GM19099 (cell line): ENCODE results near the gene SPINT2.

ENCODE experiments used
- POLR2A ChIP-seq: IDR thresholded peaks from 3 replicates; pipeline ENCODE4 v1.6.1; 2011; ENCODE audit warnings: low read depth; ENCODE audit not compliant: insufficient read length; ENCODE audit errors: extremely low read depth

Gene SPINT2

DNA sequence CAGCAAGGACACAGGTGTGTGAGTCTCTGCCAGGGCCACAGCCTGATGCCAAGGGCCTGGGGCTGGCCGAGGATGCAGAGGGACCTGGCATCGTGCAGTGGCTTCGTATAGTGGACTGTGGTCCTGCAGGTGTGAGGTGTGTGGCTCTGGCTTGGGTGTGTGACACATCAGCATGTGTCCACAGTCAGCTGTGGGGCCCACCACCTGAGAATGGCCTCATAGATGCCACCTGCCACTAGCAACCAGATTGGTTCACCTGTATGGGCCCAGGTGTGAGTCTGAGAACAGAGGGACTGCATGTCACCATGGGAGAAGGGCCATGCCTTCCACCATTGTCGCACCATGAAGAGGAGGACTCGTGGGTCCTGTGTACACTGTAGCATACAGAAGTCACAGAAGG is 10.6 kb upstream of the SPINT2 start:
- TF ChIP-seq POLR2A, result no peak

DNA sequence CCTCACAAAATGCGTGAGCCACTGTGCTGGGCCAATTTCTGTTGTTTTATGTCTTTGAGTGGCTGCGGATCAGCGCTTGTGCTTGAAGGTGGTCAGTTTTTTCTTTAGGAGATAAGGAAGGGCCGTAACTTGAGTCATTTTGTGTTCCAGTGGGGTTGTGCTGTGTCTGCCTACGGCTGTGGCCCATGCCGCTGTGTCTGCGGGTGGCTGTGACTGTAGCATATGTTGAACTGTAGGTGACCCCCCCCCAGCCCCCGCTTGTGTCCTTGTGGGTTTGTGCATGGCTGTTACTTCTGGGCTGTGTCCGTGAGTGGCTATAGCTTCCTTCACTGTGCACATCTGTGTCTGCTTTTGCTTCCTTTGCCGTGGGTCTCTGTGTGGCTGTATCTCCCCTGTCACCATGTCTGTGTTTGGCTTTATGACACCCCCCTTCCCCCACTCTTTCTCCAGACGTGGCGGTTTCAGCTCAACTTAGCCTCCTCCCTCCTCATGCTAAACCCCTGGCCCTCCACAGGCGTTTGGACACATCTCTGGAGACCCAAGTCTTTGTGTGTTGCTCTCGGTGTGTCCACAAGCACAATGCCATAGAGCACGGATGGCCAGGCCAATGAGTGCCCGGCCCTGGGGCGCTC is 8.9 kb upstream of the SPINT2 start:
- TF ChIP-seq POLR2A, result no peak

DNA sequence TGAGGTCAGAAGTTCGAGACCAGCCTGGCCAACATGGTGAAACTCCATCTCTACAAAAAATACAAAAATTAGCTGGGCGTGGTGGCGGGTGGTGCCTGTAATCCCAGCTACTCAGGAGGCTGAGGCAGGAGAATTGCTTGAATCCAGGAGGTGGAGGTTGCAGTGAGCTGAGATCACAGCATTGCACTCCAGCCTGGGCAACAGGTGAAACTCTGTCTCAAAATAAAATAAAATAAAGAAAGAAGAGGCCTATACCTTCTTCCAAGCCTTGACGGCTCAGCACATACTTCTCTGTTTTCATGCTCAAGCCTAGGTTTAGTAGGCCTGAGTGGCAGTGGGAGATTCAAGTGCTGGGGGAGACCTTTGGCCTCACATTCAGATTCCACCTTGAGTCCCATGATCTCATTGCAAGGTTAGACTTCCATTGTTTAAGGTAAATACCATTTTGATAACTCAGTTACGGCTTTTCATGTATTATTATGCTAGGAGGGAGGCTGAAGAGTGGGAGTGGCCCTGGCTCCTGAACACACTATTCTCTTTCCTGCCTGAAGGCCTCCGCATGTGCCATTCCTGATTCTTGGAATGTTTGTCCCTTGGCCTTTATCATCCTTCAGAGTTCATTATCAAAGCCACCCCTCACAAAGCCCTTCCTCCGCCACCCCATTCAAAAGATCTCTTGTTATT is 1.6 kb upstream of the SPINT2 start:
- no peak for TF ChIP-seq POLR2A

DNA sequence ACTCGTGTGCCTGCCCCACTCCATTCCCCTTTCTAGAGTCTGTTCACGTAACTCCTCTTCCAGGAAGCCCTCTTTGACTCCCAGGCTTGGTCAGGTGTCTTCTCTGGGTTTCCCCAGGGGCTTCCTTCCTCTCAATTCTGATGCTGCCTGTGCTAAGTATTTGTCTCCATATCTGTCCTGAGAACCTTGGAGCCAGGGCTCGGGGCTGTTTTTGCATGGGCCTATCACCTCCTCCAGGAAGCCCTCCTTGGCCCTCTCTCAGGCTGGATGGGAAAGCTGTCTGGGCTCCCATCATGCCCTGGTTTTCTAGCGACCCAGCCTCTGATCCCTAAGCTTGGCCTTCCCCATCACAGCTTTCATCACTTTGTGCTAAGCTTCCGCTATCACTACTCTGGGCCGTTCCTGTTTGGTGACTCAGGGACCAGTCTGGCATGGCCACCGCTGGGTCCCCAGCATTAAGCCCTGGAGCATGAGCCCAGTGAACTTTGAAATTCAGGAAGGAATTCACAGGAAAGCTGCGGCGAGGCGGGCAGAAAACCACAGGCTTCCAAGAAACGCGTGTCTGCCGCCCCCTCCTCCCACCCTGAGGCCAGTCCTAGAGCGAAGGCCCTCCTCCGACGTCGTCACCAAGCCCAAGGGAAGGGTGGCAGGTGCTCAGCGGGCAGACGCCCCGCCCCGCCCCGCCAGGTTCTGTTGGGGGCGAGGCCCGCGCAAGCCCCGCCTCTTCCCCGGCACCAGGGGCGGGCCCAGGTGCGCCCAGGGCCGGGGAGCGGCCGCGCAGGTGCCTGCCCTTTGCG is 486 bp upstream of the SPINT2 start:
- TF ChIP-seq POLR2A, result peak; percentile 16

DNA sequence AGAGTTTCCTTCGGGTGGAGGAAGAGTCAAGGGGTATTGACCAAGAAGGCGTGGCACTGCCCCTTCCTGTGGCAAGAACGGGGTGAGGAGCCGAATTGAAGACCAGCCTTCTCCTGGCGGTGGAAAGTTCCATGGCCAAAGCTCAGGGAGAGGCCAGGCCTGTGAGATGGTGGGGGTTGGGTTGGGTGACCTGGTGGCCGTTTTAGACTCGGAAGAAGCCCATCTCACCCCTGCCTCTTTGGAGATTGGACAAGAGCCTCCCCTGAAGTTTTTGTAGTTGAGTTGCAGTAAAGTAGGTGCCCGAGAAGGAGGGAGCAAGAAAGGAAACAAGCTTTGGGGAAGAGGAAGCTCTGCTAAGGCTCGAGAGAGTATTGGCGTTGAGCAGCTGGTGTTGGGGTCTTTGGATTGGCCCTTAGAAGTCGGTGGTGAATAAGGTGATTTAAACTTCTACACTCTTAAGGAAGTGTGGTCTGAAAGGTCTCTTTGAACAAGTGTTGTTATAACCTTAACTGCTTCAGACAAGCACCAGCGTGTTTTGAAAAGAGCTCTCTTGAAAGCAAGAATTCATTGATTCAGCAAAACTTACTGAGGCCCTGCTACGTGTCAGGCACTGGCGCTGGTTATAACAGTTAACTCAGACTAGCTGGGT is 964 bp downstream of the SPINT2 start:
- no peak for TF ChIP-seq POLR2A

DNA sequence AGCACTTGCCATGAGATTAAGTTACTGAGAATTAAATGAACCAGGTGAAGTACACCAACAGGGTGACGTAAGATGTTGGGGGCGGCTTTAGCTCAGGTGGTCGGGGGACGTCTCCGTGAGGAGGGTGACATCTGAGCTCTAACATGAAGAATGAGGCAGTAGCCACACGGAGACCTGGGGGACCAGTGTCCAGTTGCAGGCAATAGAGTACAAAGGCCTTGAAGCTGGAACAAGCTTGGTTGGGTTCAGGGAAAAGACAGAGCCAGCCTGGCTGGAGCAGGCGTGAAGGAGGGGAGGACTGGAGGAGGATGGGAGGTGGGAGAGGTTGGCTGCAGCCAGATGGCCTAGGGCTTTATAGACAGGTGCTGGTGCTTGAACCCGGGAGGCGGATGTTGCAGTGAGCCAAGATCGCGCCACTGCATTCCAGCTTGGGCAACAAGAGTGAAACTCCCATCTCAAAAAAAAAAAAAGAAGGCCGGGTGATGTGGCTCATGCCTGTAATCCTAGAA is 1.6 kb downstream of the SPINT2 start:
- TF ChIP-seq POLR2A, result no peak

DNA sequence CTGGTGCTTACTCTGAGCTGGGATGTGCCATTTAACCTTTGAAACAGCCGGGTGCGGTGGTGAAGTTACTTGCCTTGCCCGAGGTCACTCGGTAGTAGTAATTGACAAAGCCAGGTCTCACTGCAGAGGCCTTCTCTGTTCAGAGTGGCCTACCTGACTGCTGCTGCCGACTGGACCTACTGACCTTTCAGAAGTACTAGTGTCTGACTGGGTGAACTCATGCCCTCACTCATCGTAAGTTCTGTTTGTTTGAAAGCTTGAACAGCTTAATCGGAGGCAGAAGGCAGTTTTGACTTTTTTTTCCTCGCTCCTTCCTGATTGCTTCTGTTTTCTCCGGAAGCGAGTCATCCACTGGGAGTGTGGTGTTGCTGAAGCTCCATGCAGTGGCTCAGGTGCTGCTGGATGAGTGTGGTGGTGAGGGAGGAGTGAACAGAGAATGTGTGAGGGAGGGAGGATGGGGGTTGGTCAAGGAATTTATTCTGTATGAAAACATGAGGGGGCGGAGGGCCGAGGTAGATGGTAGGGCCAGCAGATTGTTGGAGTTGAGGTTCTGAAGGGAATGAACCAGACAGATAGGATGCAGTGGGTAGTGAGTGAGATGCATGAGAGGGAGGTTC is 2.7 kb downstream of the SPINT2 start:
- TF ChIP-seq POLR2A, result no peak

DNA sequence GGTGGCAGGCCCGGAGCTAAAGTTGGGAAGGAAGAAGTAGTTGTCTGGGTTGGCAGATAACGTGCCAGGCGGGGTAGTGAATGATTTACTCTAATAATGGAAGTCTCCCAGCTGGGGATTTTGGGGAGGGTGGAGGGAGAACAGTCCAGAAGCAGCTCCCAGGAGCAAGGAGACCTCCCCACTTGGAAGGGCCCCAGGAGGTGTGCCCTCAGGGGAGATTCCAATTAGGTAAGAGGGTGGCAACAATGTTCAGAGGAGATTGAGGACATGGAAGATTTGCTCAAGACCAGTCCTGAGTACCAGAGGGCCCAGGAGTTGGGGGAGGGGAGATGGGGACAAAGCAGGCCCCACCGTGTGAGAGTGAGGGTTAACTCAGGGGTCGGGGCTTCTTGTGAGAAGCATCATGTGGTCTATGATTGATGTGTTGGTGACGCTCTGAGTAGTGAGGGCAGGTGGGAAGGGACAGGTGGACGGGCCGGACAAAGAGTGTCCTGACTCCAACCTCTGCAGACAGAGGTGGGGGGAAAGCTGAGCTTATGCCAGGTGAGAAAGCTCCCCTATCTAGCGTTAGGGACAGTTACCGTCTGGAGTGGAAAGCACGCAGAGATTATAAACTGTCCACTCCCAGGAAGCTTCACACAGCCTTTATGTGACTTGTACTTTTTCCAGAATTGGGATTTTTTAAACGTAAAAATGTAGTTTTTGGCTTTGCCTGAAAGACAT is 3.5 kb downstream of the SPINT2 start:
- no peak for TF ChIP-seq POLR2A

DNA sequence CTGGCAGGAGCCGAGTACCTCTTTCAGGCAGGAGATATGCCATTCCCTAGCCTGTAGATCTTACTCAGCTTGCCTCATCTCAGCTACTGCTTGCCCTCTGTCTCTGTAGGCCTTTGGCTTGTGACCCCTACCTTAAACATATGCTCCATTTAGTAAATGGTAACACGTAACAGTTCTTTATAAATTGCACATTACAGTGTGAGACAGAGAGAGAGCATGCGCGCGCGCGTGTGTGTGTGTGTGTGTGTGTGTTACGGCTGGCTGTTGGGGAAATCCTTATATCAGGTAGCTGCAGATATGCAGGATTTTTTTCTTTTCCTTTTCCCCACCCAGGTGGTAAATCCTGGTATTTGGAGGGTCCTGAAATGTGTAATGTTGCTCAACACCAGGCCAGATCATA is 4.2 kb downstream of the SPINT2 start:
- TF ChIP-seq POLR2A, result no peak

DNA sequence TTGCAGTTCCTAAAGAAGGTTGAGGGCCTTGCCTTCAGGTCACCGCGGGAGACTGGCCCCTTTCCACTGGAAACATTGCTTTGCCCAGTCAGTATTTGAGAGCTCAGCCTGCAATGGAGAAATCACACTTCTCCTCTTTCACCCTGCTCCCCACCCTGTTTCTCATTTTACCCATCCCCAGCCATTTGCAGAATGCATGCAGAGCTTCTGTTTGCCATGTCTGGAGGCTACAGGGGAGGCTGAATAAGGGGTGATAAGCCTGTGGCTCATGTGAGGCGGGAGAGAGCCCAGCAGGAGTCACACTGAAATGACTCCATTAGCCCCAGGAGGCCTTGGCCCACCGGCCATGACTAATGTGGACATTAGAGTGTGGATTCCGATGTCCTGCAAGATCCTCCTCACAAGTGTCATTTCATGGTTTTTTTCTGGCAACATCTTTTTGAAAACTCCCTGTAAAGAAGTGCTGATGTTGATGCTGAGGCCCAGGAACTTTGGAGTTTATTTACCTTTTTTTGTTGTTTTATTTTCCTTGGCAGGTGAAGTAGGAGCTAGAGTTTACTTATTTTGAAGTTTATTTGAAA is 6.3 kb downstream of the SPINT2 start:
- no peak for TF ChIP-seq POLR2A

DNA sequence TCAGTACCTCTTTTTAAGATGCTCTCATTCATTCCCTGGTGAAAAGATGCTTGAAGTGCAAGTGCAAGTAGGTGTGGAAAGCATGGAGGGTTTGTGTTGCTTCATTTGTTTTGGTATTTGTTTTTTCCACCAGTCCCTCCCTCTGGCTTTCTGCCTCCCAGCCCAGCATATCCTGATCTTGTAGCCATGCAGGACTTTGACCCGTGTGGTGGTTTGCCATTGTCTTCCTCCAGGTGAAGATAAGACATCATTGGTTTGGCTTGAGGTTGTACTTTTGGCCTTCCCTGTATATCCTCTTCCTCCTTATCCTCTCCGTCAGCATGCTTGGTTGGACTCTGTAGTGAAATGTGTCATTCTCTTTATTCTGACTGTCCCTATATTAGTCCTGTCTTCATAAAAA is 9.1 kb downstream of the SPINT2 start:
- TF ChIP-seq POLR2A, result no peak

DNA sequence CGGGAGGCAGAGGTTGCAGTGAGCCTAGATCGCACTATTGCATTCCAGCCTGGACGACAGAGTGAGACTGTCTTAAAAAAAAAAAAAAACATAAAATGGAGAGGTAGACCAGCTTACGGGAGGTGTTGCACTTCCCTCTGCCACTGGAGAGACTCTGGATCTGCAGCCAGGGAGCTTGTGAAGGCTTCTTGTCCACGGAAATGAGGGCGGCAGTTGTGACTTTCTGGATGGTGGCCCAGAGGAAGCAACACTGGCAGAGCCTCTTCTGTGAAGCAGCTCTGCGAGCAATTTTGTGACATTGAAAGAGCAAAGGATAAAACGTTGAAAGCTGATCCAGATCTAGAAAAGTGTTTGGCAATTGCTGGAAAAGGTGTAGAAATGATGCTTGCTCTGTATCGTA is 10.4 kb downstream of the SPINT2 start:
- TF ChIP-seq POLR2A, result no peak

DNA sequence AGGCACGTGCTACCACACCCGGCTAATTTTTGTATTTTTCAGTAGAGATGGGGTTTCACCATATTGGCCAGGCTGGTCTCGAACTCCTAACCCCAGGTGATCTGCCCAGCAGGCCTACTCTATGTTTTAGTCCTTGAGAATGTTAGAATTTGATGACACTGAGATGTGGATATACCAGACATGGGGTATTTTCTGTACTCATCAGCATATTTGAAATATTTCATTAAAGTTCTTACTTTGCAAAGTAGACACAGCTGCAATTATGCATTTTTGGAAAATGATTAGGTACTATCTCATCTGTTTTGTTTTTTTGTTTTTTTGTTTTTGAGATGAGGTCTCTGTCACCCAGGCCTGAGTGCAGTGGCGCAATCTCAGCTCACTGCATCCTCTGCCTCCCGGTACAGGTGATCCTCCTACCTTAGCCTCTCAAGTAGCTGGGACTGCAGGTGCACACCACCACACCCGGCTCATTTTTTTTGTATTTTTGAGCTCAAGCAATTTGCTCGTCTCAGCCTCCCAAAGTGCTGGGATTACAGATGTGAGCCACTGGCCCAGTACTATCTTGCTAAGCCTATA is 12.7 kb downstream of the SPINT2 start:
- no peak for TF ChIP-seq POLR2A

DNA sequence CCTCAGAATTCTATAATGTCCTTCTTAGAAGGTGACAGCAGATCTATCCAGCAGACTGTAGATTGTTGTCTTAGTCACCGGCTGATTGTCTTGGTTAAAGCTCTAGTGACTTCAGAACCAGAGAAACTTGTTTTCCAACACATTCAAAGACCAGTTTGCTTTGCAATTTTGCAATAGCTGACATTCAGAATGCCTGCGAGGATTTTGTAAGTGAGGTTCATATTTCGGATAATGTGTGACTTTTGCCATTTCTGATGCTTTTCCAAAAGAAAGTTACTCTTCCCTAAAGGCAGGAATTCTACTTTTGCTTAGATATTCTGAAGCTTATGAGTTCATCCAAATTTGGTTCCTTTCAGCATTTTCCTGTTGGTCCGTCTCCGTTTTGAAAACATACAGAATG is 13.2 kb downstream of the SPINT2 start:
- no peak for TF ChIP-seq POLR2A
